GM23248 (cell line): ENCODE results near the gene EMD. TPM values are rescaled to one million over a fixed set of nuclear protein-coding genes. Genes with fewer than 3 reads are reported as not detected.
A peak's percentile ranks its signal among the peaks of the same experiment; 100 is the strongest.
"Not testable (repeated sequence)": the region's sequence is repeated elsewhere in the genome, so short reads cannot be mapped to it uniquely, and the experiment has no call there.

Experiments
- DNase-seq: peaks from one replicate; pipeline ENCODE4 v3.0.0-alpha.2; 2015
- H2AFZ ChIP-seq: fragments of 200-600 bp; sonication (generic); 2 replicates; pipeline ENCODE4 v1.6.1; 2016; ENCODE audit warnings: antibody characterized with exemption
- H3F3A ChIP-seq: fragments of 200-600 bp; sonication (generic); 2 replicates; pipeline ENCODE4 v1.6.1; 2016; ENCODE audit warnings: mild to moderate bottlenecking, antibody characterized with exemption, mixed run types; ENCODE audit not compliant: insufficient read depth
- H3K27ac ChIP-seq: fragments of 200-600 bp; sonication (generic); 2 replicates; pipeline ENCODE4 v1.5.1; 2016; ENCODE audit warnings: mild to moderate bottlenecking
- H3K27me3 ChIP-seq: fragments of 200-600 bp; sonication (generic); replicated peaks from 2 replicates; pipeline ENCODE4 v1.6.1; 2016; ENCODE audit warnings: mild to moderate bottlenecking; ENCODE audit not compliant: insufficient read depth
- H3K36me3 ChIP-seq: fragments of 200-600 bp; sonication (generic); 2 replicates; pipeline ENCODE4 v1.6.1; 2016; ENCODE audit warnings: low read depth, mild to moderate bottlenecking
- H3K4me1 ChIP-seq: fragments of 200-600 bp; sonication (generic); 2 replicates; pipeline ENCODE4 v1.6.1; 2016; ENCODE audit warnings: mild to moderate bottlenecking; ENCODE audit not compliant: insufficient read depth
- H3K4me2 ChIP-seq: fragments of 200-600 bp; sonication (generic); one replicate; pipeline ENCODE4 v1.6.1; 2016; ENCODE audit warnings: mild to moderate bottlenecking; ENCODE audit not compliant: unreplicated experiment
- H3K4me3 ChIP-seq: fragments of 200-600 bp; sonication (generic); 2 replicates; pipeline ENCODE4 v1.5.1; 2016; ENCODE audit warnings: mild to moderate bottlenecking
- H3K79me2 ChIP-seq: fragments of 200-600 bp; sonication (generic); 2 replicates; pipeline ENCODE4 v1.6.1; 2016; ENCODE audit warnings: mild to moderate bottlenecking; ENCODE audit not compliant: insufficient read depth
- H3K9ac ChIP-seq: fragments of 200-600 bp; sonication (generic); 2 replicates; pipeline ENCODE4 v1.6.1; 2016; ENCODE audit warnings: mild to moderate bottlenecking
- H3K9me2 ChIP-seq: fragments of 200-600 bp; sonication (generic); 2 replicates; pipeline ENCODE4 v1.6.1; 2016; ENCODE audit warnings: mixed run types, mild to moderate bottlenecking, moderate library complexity; ENCODE audit not compliant: insufficient read depth
- H3K9me3 ChIP-seq: fragments of 200-600 bp; sonication (generic); one replicate; pipeline ENCODE4 v1.6.1; 2017; ENCODE audit warnings: low read depth
- H4K20me1 ChIP-seq: fragments of 200-600 bp; sonication (generic); 2 replicates; pipeline ENCODE4 v1.6.0; 2016; ENCODE audit not compliant: insufficient read depth
- EZH2 ChIP-seq: fragments of 200-600 bp; sonication (generic); IDR thresholded peaks from 2 replicates; pipeline ENCODE4 v1.6.1; 2018; ENCODE audit warnings: antibody characterized with exemption, mild to moderate bottlenecking; ENCODE audit not compliant: insufficient read depth, poor library complexity, severe bottlenecking
- EZH2phosphoT487 ChIP-seq: fragments of 200-600 bp; sonication (generic); IDR thresholded peaks from 2 replicates; pipeline ENCODE4 v1.6.1; 2018; ENCODE audit warnings: antibody characterized with exemption, moderate library complexity, mild to moderate bottlenecking, low read depth; ENCODE audit not compliant: insufficient read depth
- WGBS, 2 experiments: methylation state at CpG; one replicate each; pipeline ENCODE4 v1.1.6; 2015 to 2017; ENCODE audit warnings: low lambda C conversion rate in 2 of 2, low coverage in 1 of 2; ENCODE audit errors: missing lambda C conversion rate in 2 of 2; 5-methylcytosine and 5-hydroxymethylcytosine counted together
- in situ Hi-C: fragments of 300-500 bp; cut with MboI; formaldehyde crosslinking; loops from 2 replicates; pipeline ENCODE4 v1.15.0; 2020
- polyA plus RNA-seq: library from polyadenylated mRNA; unstranded; fragments of >200 nt; fragmentation: Nextera tagmentation; extraction: Ambion mirVana; gene quantifications from 2 replicates; pipeline ENCODE4 v1.2.1, GENCODE V29; 2016
- total RNA-seq: library from RNA; depleted of rRNA; stranded (reverse); fragments of >200 nt; shearing (Covaris generic); gene quantifications from 2 replicates; pipeline ENCODE4 v1.2.3, GENCODE V29; 2014

EMD gene
- total and polyA plus RNA-seq, 2 experiments from 2014 or later: 39.7 to 96.0 TPM

DNA sequence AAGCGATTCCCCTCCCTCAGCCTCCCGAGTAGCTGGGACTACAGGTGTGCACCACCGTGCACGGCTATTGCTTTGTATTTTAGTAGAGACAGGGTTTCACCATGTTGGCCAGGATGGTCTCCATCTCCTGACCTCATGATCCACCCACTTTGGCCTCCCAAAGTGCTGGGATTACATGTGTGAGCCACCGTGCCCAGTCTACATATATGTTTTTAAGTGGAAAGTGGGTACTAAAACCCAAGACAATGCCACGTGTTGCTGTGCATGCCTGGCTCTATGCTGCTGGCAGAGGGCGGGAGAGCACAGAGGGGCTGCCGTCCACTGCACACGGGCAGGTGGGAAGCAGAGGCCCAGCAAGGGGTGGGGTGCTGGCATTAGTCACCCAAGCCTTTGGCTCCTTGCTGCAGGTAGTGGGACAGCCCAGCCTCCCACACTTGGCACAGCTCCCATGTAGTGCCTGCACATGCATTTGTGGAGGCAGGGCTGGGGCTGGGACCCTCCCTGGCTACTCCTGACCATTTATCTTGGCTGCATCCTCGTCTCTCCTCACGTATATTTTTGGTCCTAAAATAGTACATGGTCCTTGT is 3.5 kb downstream of the EMD start:
- DNase-seq: no peak
- H2AFZ ChIP-seq: no peak overlapping the region
- H3K79me2 ChIP-seq: peaks cover 24% of the 10 kb centered on the region
- H3K36me3 ChIP-seq: no peaks in the 10 kb centered on the region
- WGBS, 2 experiments: 79 to 80% methylated on average over 10 to 11 of the region's 11 CpGs
- 0 out of 2 replicates have a peak, but pooled peaks cover 4% of the 10 kb centered on the region for H3K4me1 ChIP-seq
- H3F3A ChIP-seq: no peaks in the 10 kb centered on the region
- in situ Hi-C loops: no loop called here
- H3K9me3 ChIP-seq: no peaks in the 10 kb centered on the region
- no peaks in the 10 kb centered on the region for H4K20me1 ChIP-seq
- no peak overlapping the region for H3K9ac ChIP-seq
- H3K27me3 ChIP-seq: no peaks in the 10 kb centered on the region
- no peak overlapping the region for H3K27ac ChIP-seq
- no peaks in the 10 kb centered on the region for H3K9me2 ChIP-seq
- no peak overlapping the region for H3K4me3 ChIP-seq
- TF ChIP-seq EZH2: no peak
- TF ChIP-seq EZH2phosphoT487: no peak
- no peak overlapping the region for H3K4me2 ChIP-seq

DNA sequence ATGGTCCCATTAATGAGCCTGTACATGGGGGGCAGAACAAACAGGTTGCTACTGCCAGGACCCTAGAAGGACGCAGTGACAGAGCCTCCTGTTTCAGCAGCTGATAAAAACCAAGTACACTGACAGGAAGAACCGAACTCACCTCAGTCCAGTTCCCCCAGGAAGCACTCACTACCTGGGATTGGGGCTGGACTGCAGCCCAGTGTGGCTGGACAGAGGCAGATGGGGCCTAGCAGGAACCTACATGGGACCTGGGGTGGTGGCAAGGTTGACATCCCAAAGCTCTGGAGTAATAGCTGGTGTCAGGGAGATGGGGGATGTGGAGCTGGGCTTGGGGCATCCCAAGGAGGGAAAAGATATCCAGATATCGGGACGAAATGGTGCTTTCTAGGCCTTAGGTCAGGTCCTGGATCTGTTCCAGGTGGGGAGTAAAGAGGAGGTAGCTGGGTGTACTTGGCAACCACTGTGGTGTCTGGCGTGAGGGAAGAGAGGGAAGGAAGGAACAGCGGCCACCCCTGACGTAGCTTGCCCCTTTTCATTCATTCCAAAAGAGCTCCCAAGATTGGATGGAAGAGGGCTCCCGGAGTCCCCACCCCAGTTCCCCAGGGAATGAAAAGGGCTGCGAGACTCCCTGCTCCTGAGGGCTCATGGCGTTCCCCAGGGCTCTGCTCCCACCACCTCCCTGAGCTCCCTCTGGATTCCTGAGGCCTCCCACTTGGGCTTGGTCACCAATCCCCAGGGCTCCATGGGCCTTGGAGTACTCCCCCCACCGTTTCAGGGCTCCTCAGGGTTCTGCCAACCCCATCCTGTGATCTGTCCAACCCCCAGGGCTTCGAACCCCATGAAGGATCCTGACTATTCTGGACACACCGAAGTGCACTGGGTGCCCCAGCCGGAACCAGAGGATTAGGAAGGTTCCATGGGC is 4.5 kb downstream of the EMD start:
- no peak overlapping the region for H3K4me3 ChIP-seq
- TF ChIP-seq EZH2 (no peak), EZH2phosphoT487 (no peak)
- peaks cover 24% of the 10 kb centered on the region for H3K79me2 ChIP-seq
- H3K27me3 ChIP-seq: no peaks in the 10 kb centered on the region
- no peak overlapping the region for H3K9ac ChIP-seq
- no peaks in the 10 kb centered on the region for H3K36me3 ChIP-seq
- in situ Hi-C loops: no loop called here
- 90 to 97% methylated on average over 6 to 10 of the region's 14 CpGs for WGBS, 2 experiments
- no peaks in the 10 kb centered on the region for H3K4me1 ChIP-seq
- no peak overlapping the region for H3K27ac ChIP-seq
- H3K4me2 ChIP-seq: no peak overlapping the region
- DNase-seq: no peak
- H4K20me1 ChIP-seq: no peaks in the 10 kb centered on the region
- H2AFZ ChIP-seq: no peak overlapping the region
- no peaks in the 10 kb centered on the region for H3K9me2 ChIP-seq
- no peaks in the 10 kb centered on the region for H3K9me3 ChIP-seq
- no peaks in the 10 kb centered on the region for H3F3A ChIP-seq

DNA sequence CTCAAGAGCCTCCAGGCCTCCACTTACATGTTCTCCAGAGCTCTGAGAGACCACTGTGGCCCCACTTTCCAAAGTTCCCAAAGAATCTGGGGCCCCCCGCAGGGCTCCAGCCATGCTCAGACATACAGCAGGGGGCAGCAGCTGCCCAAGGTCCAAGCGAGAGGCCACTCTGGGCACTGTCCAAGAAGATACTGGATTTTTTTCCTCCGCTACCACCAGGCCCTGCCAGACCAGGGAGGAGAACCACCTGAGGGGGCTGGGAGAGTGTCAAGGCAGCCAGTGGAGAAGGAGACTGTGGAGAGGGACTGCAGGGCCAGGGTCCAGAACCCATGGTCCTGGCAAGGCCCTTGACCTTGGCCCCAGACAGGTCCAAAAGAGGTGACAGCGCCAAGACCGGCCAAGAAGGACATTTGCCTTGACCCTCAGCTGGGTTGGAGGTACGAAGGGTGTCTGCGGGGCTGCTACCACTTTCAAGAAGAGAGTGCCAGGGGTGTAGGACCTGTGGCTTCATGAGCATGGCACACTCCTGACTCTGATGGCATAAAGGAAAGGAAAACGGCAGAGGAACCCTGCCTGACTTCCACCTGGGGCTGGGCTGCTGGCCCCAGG is 5.3 kb downstream of the EMD start:
- H3K27ac ChIP-seq: no peak overlapping the region

DNA sequence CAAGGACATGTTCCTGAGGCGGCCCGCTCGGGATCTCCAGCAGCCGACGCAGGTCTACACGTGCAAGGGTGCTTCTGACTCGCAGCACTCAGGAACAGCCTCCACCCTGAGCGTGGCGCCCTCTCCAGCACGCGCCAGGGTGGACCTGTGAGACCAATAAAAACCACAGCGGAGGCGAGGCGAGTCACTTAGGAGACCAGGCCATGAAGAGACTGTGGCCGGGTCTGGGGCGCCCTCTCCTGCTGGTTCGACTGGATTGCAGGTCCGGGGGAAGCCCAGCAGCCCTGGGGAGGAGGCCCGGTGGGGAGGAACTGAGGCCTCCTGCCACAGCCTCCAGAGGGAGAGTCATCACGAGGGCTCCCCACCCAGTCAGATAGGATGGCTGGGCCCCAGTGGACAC is 9.0 kb downstream of the EMD start:
- DNase-seq, H3K27me3 ChIP-seq, H3K9me3 ChIP-seq, H3K27ac ChIP-seq, H3K36me3 ChIP-seq, H3K4me3 ChIP-seq, H2AFZ ChIP-seq, H3K79me2 ChIP-seq, H3K4me1 ChIP-seq, H4K20me1 ChIP-seq, H3K9me2 ChIP-seq, H3K9ac ChIP-seq, in situ Hi-C loops, H3K4me2 ChIP-seq, H3F3A ChIP-seq: not testable (repeated sequence)
- no CpG with 5 or more reads among the region's 20 CpGs for WGBS, 2 experiments

More for the DNA sequence above, 5.3 kb downstream of the EMD start:
- no peak overlapping the region for H3K4me2 ChIP-seq
- no peaks in the 10 kb centered on the region for H3K36me3 ChIP-seq
- TF ChIP-seq EZH2phosphoT487: no peak
- in situ Hi-C loops: no loop called here
- no peak overlapping the region for H2AFZ ChIP-seq
- DNase-seq: peak; percentile 45
- no peak overlapping the region for H3K9ac ChIP-seq
- no peak overlapping the region for H3K4me3 ChIP-seq
- H3K9me2 ChIP-seq: no peaks in the 10 kb centered on the region
- H3K27me3 ChIP-seq: no peaks in the 10 kb centered on the region
- peaks cover 22% of the 10 kb centered on the region for H3K79me2 ChIP-seq
- H3F3A ChIP-seq: no peaks in the 10 kb centered on the region
- 79 to 81% methylated on average over 6 to 8 of the region's 8 CpGs for WGBS, 2 experiments
- no peaks in the 10 kb centered on the region for H4K20me1 ChIP-seq
- no peaks in the 10 kb centered on the region for H3K9me3 ChIP-seq
- H3K4me1 ChIP-seq: no peaks in the 10 kb centered on the region

DNA sequence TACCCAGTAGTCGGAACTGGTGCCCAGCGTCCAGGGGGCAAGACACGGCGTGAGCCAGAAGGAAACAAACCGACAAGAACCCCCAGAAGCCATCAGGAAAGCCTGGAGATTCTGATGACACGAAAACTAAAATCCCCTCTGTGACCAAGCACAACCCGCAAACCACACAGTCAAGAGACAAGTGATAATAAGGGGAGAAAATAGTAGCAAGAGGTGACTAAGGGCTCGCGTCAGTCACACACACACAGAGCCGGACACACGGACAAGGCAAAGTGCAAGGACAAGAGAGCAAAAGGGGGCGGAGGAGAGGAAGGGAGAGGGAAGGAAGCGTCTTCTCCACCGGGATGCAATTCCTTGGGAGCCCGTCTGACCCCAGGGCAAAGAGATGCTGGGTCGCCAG is 9.6 kb downstream of the EMD start:
- DNase-seq, H3K9ac ChIP-seq, H3K4me1 ChIP-seq, H3K79me2 ChIP-seq, H4K20me1 ChIP-seq, H3F3A ChIP-seq, H3K27me3 ChIP-seq, in situ Hi-C loops, H3K4me3 ChIP-seq, H3K36me3 ChIP-seq, H3K27ac ChIP-seq, H2AFZ ChIP-seq, H3K4me2 ChIP-seq, H3K9me2 ChIP-seq, H3K9me3 ChIP-seq: not testable (repeated sequence)
- WGBS, 2 experiments: no CpG with 5 or more reads among the region's 16 CpGs

DNA sequence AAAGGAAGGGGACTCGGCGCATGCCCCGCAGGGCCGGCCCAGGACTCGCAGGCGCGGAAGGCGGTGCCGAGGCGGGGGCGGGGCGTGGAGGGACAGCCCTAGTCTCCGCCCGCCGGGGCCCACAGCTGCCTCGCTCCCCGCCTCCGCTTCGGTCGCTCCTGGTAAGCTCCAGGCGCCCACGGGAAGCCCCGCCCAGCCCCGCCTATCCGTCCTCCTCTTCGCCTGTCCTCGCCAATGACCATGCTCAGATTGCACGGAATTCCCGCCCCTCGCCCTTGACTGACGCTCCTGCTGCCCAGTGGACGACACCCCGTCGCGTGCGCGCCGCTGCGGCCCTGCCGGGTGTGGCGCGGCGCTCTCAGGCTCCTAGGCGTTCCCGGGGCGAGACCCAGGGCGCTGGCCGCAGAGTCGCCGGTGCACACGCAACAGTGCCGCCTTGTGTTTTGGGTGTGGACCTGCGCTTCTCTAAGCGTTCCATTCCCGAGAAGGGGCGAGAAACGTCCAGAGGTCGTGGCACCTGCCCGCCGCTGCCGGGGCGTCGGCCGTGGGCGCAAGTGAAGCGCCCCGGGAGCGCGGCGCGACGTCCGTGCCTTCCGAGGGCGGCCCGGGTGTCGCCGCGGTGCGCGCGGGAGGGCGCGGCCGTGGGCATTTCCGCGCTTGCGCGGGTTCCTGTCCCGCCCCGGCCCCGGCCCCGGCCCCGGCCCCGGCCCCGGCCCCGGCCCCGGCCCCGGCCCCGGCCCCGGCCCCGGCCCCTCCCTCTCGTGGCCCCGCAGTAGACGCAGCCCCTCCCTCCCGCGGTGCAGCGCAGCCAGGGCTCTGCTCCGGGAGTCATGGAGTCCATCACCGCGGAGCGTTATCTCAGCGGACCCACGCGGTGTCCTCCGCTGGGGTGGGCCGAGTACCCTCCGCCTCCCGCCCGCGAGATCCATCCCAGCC is 11.0 kb downstream of the EMD start:
- not testable (repeated sequence) for H4K20me1 ChIP-seq, H3K36me3 ChIP-seq

More for the DNA sequence above, 11.0 kb downstream of the EMD start:
- H3K9me2 ChIP-seq, H3K27ac ChIP-seq, H3K4me2 ChIP-seq, H3K9me3 ChIP-seq, H3F3A ChIP-seq, H3K79me2 ChIP-seq, in situ Hi-C loops, H3K27me3 ChIP-seq, DNase-seq, H3K4me1 ChIP-seq, H3K4me3 ChIP-seq, H3K9ac ChIP-seq, H2AFZ ChIP-seq: not testable (repeated sequence)
- WGBS, 2 experiments: no CpG with 5 or more reads among the region's 121 CpGs
